Left hindlimb (tissue), 1 donor: ENCODE results near the gene CDK2AP2.
"Not testable (repeated sequence)": the region's sequence is repeated elsewhere in the genome, so short reads cannot be mapped to it uniquely, and the experiment has no call there.

Experiments used
- DNase-seq: peaks from one replicate; pipeline ENCODE4 v3.0.0-alpha.2; 2018

CDK2AP2 gene

DNA sequence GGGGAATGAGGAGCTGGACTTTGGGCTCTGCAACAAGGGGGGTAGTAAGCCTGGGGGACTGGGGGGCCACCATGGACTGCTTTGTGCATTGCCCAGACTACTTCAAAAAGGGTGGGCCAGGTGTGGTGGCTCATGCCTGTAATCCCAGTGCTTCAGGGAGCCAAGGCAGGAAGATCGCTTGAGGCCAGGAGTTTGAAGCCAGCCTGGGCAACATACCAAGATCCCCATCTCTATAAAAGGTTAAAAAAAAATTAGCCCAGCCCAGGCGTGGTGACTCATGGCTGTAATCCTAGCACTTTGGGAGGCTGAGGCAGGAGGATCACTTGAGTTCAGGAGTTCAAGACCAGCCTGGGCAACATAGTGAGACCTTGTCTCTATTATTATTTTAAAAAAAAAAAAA lies 42.4 kb downstream of the CDK2AP2 start:
- not testable (repeated sequence) for DNase-seq

DNA sequence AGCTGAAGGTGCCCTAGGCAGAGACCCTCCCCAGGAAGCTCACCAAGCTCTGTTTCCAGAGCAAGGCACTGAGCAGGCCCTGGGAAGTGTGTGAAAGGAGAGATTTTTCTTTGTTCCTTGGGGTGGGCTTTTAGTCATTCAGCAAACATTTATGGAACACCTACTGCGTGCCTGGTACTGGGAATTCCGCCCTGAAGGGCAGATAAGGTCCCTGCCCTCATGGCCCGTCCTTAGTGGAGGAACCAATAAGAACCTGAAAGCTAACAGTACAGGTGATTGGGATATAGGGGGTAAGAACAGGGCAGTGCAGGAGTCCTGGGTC lies 42.8 kb downstream of the CDK2AP2 start:
- no peak for DNase-seq

DNA sequence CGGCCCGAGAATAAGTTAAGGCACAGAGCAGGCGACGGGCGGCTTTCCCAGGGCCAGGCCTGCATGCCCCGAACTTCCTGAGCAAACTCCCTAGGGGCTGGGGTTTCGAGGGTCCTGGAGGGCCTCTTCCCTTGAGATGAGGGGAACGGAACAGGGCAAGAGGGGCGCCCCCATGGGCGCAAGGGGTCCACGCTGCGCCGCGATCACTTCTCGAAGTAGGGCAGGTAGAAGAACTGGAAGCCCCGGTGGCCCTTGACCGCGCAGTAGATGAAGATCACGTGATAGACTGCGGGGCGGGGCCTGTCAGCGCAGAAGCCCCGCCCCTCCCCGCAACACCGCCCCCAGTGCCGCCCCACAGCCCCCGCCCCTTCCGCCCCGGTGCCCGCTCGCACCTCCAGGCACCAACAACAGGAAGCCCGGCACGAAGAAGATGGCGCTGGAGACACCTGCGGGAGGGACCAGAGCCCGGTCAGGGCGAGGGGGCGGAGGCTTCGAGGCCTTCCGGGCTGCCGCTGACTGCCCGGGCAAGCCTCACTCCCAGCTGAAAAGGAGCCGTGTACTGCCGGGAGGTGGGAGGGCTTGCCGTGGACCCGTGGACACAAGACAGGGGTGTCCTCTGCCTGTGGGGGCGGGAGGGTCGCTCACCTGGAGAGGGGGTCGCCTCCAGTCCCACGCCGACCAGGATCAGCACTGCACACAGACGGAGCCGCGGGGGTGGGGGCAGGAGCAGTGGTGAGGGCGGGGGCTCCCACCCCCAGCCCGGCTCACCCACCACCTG lies 43.4 kb downstream of the CDK2AP2 start:
- DNase-seq = peak; percentile 86

GRCh38 chr11:67463680-67464410 lies 44.1 kb downstream of the CDK2AP2 start:
- no peak for DNase-seq

- no peak for DNase-seq
Measured at GRCh38 chr11:67463186-67463585, 44.8 kb downstream of the CDK2AP2 start.

GRCh38 chr11:67458266-67458665 lies 49.7 kb downstream of the CDK2AP2 start:
- no peak for DNase-seq

DNA sequence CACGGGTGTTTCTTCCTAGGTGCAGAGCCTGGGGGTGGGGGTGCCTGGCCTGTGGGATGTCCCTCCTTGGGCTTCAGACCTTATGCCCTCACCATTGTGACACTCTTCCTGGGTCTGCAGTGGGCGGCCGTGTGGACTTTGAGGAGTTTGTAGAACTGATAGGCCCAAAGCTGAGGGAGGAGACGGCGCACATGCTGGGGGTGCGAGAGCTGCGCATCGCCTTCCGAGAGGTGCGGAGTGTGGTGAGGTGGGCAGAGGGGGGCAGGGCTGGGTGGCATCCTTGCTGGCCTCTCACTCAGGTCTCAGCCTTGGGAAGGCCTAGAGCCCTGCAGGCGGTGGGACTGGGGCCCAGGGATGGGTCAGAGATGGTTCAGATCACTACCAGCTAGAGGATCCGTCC lies 50.5 kb downstream of the CDK2AP2 start:
- DNase-seq = no peak
